K562 (cell line): ENCODE measurements around the gene APOA1. TPM values are rescaled to one million over a fixed set of nuclear protein-coding genes. Genes with fewer than 3 reads are reported as not detected.

ENCODE experiments used
- ATAC-seq: fragments of 200-7000 bp; cut with Tn5 transposase; 3 replicates; pipeline ENCODE4 v1.9.1; 2020; ENCODE audit warnings: moderate library complexity
- BruUV-seq: library from RNA; stranded (reverse); fragments of 400-500 nt; replicated peaks from 2 replicates; lab custom pipeline; 2021; lab: Mats Ljungman, UMichigan
- CTCF ChIA-PET: fragments of 300-600 bp; formaldehyde crosslinking; extraction: SDS; loops from one replicate; lab custom pipeline; 2021; ENCODE audit warnings: low intra/inter-chr PET ratio; lab: Yijun Ruan, JAX
- POLR2A ChIA-PET: fragments of 300-600, 350-650 bp; sonication (Branson Sonifier 250); formaldehyde crosslinking; extraction: SDS; loops from one replicate; lab custom pipeline; 2021; ENCODE audit warnings: antibody characterized with exemption, inconsistent platforms; lab: Yijun Ruan, JAX
- DNase-seq, 4 experiments: peaks; one replicate each; pipeline versions ENCODE4 v3.0.0 to v3.0.0-alpha.2; 2011 to 2018; ENCODE audit warnings: low spot score in 3 of 4, mixed read lengths in 3 of 4; ENCODE audit errors: extremely low read depth in 1 of 4
- FAIRE-seq: peaks from 2 replicates; lab custom pipeline; 2011; peaks lifted over from hg19 to GRCh38; lab: Jason Lieb, UNC
- H2AFZ ChIP-seq: 2 replicates; pipeline ENCODE4 v1.6.0; 2011; ENCODE audit warnings: low read depth, low read length, control low read depth, inconsistent platforms
- H3K27ac ChIP-seq: fragments of 200-600 bp; 3 replicates; pipeline ENCODE4 v1.8.0; 2011; ENCODE audit warnings: low read depth, mild to moderate bottlenecking, control low read depth, inconsistent platforms, low read length, moderate library complexity, mixed read lengths; ENCODE audit errors: extremely low read depth
- H3K27me3 ChIP-seq, 2 experiments: fragments of 300-600 bp in 1 of 2; 2 replicates in 1 of 2; 3 replicates in 1 of 2; pipeline versions ENCODE4 v1.6.0 to v1.8.0; 2011; ENCODE audit warnings: inconsistent platforms in 2 of 2, low read length in 2 of 2, mild to moderate bottlenecking in 1 of 2, mixed read lengths in 1 of 2, moderate library complexity in 1 of 2; ENCODE audit not compliant: control insufficient read depth in 2 of 2, insufficient read depth in 2 of 2
- H3K36me3 ChIP-seq: fragments of 300-600 bp; 3 replicates; pipeline ENCODE4 v1.8.0; 2011; ENCODE audit warnings: mild to moderate bottlenecking, low read length, inconsistent platforms; ENCODE audit not compliant: control insufficient read depth, insufficient read depth
- H3K4me1 ChIP-seq, 2 experiments: fragments of 200-600 bp in 1 of 2; replicated peaks in 1 of 2; 2 replicates in 1 of 2; 3 replicates in 1 of 2; pipeline versions ENCODE4 v1.5.1 to v1.8.0; 2011; ENCODE audit warnings: inconsistent platforms in 2 of 2, low read length in 2 of 2, mild to moderate bottlenecking in 1 of 2, mixed read lengths in 1 of 2, moderate library complexity in 1 of 2; ENCODE audit not compliant: control insufficient read depth in 2 of 2, insufficient read depth in 2 of 2
- H3K4me2 ChIP-seq: 2 replicates; pipeline ENCODE4 v1.6.1; 2011; ENCODE audit warnings: low read length, control low read depth, inconsistent platforms, mixed read lengths; ENCODE audit not compliant: insufficient read depth
- H3K4me3 ChIP-seq: fragments of 200-600 bp; sonication (generic), shearing (Covaris generic); 2 replicates; pipeline ENCODE4 v1.5.1; 2016; ENCODE audit warnings: control low read depth, inconsistent platforms
- H3K79me2 ChIP-seq: fragments of 200-600 bp; 3 replicates; pipeline ENCODE4 v1.8.0; 2011; ENCODE audit warnings: low read length, inconsistent platforms; ENCODE audit not compliant: control insufficient read depth, insufficient read depth
- H3K9ac ChIP-seq, 2 experiments: 2 replicates each; pipeline versions ENCODE4 v1.6.0 to v1.6.1; 2011; ENCODE audit warnings: low read depth in 2 of 2, low read length in 2 of 2, control low read depth in 1 of 2, inconsistent platforms in 1 of 2, mild to moderate bottlenecking in 1 of 2, mixed read lengths in 1 of 2; ENCODE audit not compliant: insufficient read depth in 1 of 2
- H3K9me1 ChIP-seq: one replicate; pipeline ENCODE4 v1.6.0; 2011; ENCODE audit warnings: inconsistent platforms, mild to moderate bottlenecking, low read length, moderate library complexity; ENCODE audit not compliant: control insufficient read depth, insufficient read depth
- H3K9me3 ChIP-seq: replicated peaks from 2 replicates; pipeline ENCODE4 v1.5.1; 2011; ENCODE audit warnings: low read depth, low read length, inconsistent platforms; ENCODE audit not compliant: control insufficient read depth, insufficient read depth
- H4K20me1 ChIP-seq: replicated peaks from 2 replicates; pipeline ENCODE4 v1.6.1; 2011; ENCODE audit warnings: low read length, inconsistent platforms, mixed read lengths; ENCODE audit not compliant: control insufficient read depth, insufficient read depth
- WGBS: fragments of 100-300 bp; shearing (Covaris generic); methylation state at CpG from one replicate; pipeline ENCODE4 v1.1.6; 2016; ENCODE audit warnings: low coverage, mixed read lengths; ENCODE audit not compliant: insufficient coverage; ENCODE audit errors: missing lambda C conversion rate; 5-methylcytosine and 5-hydroxymethylcytosine counted together
- in situ Hi-C: fragments of 300-500 bp; cut with MboI; formaldehyde crosslinking; loops from 4 replicates; pipeline ENCODE4 v1.15.0; 2018; ENCODE audit warnings: inconsistent platforms, mixed read lengths
- intact Hi-C: fragments of 100-400 bp; cut with micrococcal nuclease; formaldehyde crosslinking; loops from 2 replicates; pipeline ENCODE4 v1.14.2; 2022
- polyA plus RNA-seq, 8 experiments: library from polyadenylated mRNA; depleted of rRNA in 4 of 8; stranded (reverse) in 5 of 8; unstranded in 3 of 8; fragments of >200 nt; fragmentation: Nextera tagmentation in 2 of 8; fragmentation: Illumina TruSeq in 1 of 8; extraction: Ambion mirVana in 2 of 8; extraction: Trizol in 1 of 8; gene quantifications; 2 replicates each; pipeline versions ENCODE4 v1.2.1 to v1.2.3, GENCODE V29; 2011 to 2014; ENCODE audit warnings: inconsistent platforms in 1 of 8, missing spikeins in 1 of 8
- total RNA-seq, 7 experiments: library from RNA; depleted of rRNA in 6 of 7; stranded (reverse); fragments of >200 nt in 6 of 7; fragmentation: Illumina TruSeq in 2 of 7; extraction: Trizol in 2 of 7; gene quantifications; 2 replicates each; pipeline versions ENCODE4 v1.2.1 to v1.2.3, GENCODE V29; 2011 to 2021; ENCODE audit warnings: low replicate concordance in 1 of 7
- TF ChIP-seq, protein P1 (sequence below), 2 experiments: IDR thresholded peaks; 2 replicates each; pipeline ENCODE4 v1.6.1; 2011; ENCODE audit warnings: borderline replicate concordance in 1 of 2, control low read depth in 1 of 2, low read depth in 1 of 2, low read length in 1 of 2, mild to moderate bottlenecking in 1 of 2, mixed read lengths in 1 of 2, moderate library complexity in 1 of 2; ENCODE audit not compliant: insufficient read depth in 1 of 2, insufficient read length in 1 of 2, poor library complexity in 1 of 2, severe bottlenecking in 1 of 2; ENCODE audit errors: extremely low read depth in 1 of 2
- TF ChIP-seq, protein P2 (sequence below): sonication (generic); formaldehyde crosslinking; IDR thresholded peaks from 2 replicates; pipeline ENCODE4 v1.5.0; 2020; ENCODE audit warnings: missing genetic modification reagents

APOA1 gene
- total and polyA plus RNA-seq, 9 of the 15 experiments (the other 6 are each of a cell fraction or from before 2014, with no cell fraction given), result 1.8 TPM; not detected in 8

DNA sequence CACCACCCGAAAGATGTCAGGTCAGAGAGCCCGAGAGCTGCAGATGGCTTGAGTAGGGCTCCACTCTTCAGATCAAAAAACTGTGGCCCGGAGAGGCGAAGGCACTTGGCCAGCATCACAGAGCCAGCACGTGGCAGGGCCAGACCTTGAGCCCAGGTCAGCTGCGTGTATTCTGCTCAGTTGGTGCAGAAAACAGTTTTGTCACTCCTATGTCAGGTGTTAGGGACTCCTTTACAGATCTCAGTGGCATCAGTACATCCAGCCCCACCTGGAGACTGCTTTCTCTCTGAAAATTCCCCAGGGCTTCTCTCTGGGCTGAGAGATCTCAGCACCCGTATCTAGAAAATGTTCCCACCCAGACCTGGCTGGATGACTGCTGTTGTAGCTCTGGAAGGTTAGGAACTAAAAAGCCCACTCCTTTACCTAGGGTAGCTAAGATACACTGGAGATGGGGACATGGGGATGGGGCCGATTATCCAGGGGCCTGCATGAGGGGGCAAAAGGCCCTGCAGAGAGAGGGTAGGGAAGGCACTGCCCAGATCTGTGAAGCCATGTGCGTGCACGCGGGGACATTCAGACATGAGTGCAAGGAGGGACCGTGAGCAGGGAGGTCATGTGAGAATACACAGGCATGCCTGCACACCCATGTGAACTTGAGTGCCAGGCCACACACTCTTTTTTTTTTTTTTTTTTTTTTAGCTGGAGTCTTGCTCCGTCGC is 3.4 kb downstream of the APOA1 start:
- Histone ChIP-seq H3K4me3 (no peak overlapping the region), H3K4me2 (no peak overlapping the region), H3K36me3 (no peaks in the 10 kb centered on the region), H2AFZ (no peak overlapping the region), H3K9ac (no peak overlapping the region), H3K4me1 (peaks cover 6 to 33% of the 10 kb centered on the region in 2 experiments; a peak in 3 of 5 replicates), H3K79me2 (no peaks in the 10 kb centered on the region), H3K9me1 (no peaks in the 10 kb centered on the region), H3K27me3 (peaks cover 0 to 7% of the 10 kb centered on the region in 2 experiments; a peak in 2 of 5 replicates), H3K27ac (no peak overlapping the region), H3K9me3 (no peaks in the 10 kb centered on the region), H4K20me1 (no peaks in the 10 kb centered on the region)
- POLR2A ChIA-PET, result interaction anchor here (0.5 kb wide), 1 partner anchor 29 kb away, joined by 3 read pairs; no protein-coding TSS in a partner anchor
- WGBS, result 37% methylated on average over 12 of the region's 14 CpGs
- CTCF ChIA-PET, result no interaction called here
- no TSS peak for BruUV-seq
- FAIRE-seq (no peak), DNase-seq (no peak), ATAC-seq (no peak)
- in situ Hi-C loops, result no loop called here
- intact Hi-C loops, result loop anchor here (10.0 kb wide), 1 partner anchor 99 kb away; no protein-coding TSS in a partner anchor
- TF ChIP-seq, protein P1, sequence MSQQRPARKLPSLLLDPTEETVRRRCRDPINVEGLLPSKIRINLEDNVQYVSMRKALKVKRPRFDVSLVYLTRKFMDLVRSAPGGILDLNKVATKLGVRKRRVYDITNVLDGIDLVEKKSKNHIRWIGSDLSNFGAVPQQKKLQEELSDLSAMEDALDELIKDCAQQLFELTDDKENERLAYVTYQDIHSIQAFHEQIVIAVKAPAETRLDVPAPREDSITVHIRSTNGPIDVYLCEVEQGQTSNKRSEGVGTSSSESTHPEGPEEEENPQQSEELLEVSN (IDR thresholded peaks at IDR 0.05; ENCODE audit: borderline replicate concordance in 1 of 2, extremely low read depth in 1 of 2, insufficient read depth in 1 of 2, insufficient read length in 1 of 2, low read depth in 1 of 2, low read length in 1 of 2, poor library complexity in 1 of 2, severe bottlenecking in 1 of 2), result peak in 1 of 2 experiments; percentile 11
- TF ChIP-seq, protein P2, sequence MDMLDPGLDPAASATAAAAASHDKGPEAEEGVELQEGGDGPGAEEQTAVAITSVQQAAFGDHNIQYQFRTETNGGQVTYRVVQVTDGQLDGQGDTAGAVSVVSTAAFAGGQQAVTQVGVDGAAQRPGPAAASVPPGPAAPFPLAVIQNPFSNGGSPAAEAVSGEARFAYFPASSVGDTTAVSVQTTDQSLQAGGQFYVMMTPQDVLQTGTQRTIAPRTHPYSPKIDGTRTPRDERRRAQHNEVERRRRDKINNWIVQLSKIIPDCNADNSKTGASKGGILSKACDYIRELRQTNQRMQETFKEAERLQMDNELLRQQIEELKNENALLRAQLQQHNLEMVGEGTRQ (CRISPR knock-in tag), result no peak
